ENCODE data around the gene LSM7. TPM values are rescaled to one million over a fixed set of nuclear protein-coding genes. Genes with fewer than 3 reads are reported as not detected.

The LSM7 gene
- total RNA-seq, 4 donors from 2014 or later = 57.2 to 140 (median 94.9) TPM

DNA sequence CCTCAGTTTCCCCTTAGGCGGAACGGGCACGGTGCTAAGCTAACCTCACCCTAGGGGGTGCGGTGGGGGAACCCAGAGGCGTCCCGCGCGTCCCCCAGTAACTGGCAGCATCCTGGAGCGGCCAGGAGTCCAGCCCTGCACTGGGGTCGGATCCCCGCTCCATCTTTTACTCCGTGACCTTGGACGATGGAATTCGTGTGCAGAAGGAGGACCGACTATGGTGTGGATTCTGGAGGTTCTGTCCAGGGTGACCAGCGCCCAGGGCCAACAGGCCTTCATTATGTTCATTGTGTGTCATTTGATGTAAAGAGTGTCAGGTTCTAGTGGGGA, 728 bp upstream of the LSM7 start:
- DNase-seq (ENCODE audit: low spot score in 2 of 2) = no peak
- H3K4me3 ChIP-seq (ENCODE audit: low read depth, poor library complexity, severe bottlenecking) = peak overlapping the region; percentile 76
- 0 to 2% methylated on average over 11 to 15 of the region's 16 CpGs for WGBS, 2 donors
- TF ChIP-seq, protein P1, sequence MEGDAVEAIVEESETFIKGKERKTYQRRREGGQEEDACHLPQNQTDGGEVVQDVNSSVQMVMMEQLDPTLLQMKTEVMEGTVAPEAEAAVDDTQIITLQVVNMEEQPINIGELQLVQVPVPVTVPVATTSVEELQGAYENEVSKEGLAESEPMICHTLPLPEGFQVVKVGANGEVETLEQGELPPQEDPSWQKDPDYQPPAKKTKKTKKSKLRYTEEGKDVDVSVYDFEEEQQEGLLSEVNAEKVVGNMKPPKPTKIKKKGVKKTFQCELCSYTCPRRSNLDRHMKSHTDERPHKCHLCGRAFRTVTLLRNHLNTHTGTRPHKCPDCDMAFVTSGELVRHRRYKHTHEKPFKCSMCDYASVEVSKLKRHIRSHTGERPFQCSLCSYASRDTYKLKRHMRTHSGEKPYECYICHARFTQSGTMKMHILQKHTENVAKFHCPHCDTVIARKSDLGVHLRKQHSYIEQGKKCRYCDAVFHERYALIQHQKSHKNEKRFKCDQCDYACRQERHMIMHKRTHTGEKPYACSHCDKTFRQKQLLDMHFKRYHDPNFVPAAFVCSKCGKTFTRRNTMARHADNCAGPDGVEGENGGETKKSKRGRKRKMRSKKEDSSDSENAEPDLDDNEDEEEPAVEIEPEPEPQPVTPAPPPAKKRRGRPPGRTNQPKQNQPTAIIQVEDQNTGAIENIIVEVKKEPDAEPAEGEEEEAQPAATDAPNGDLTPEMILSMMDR (IDR thresholded peaks at IDR 0.05) = no peak
- TF ChIP-seq POLR2A (IDR thresholded peaks at IDR 0.05) = no peak
- intact Hi-C loops (cut with DNase I; ENCODE audit: low total_unique reads) = no loop called here

DNA sequence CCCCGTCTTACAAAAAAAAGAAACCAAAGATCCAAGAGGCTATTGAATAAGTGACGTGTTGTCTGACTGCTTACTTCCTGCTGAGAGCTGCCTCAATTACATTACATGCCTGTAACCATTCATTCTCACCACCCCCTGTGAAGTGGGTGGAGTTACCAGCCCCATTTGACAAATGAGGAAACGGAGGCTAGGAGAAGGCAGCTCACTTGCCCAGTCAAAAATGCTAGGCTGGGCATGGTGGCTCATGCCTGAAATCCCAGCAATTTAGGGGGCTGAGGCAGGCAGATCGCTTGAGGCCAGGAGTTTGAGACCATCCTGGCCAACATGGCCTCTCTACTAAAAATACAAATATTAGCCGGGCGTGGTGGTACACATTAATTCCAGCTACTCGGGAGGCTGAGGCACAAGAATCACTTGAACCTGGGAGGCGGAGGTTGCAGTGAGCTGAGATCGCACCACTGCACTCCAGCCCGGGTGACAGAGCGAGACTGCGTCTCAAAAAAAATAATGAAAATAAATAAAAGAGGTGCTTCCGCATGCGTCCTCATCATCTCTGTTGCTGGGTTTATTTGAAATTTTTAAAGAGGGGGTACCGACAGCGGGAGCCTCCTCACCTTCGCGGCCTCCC, 499 bp downstream of the LSM7 start:
- WGBS, 2 donors = 1% methylated on average over 18 of the region's 18 CpGs
- intact Hi-C loops (cut with DNase I; ENCODE audit: low total_unique reads) = no loop called here
- TF ChIP-seq, protein P1 (IDR thresholded peaks at IDR 0.05) = no peak
- TF ChIP-seq POLR2A (IDR thresholded peaks at IDR 0.05) = no peak
- H3K4me3 ChIP-seq (ENCODE audit: low read depth, poor library complexity, severe bottlenecking) = peak overlapping the region; percentile 76
- peak in 1 of 2 donors; percentile 33 for DNase-seq (ENCODE audit: low spot score in 2 of 2)

- 86 to 93% methylated on average over 8 to 16 of the region's 16 CpGs for WGBS, 2 donors
- DNase-seq (ENCODE audit: low spot score in 2 of 2) = no peak
- intact Hi-C loops (cut with DNase I; ENCODE audit: low total_unique reads) = no loop called here
- H3K4me3 ChIP-seq (ENCODE audit: low read depth, poor library complexity, severe bottlenecking) = no peak overlapping the region
- TF ChIP-seq, protein P1 (IDR thresholded peaks at IDR 0.05) = no peak
- TF ChIP-seq POLR2A (IDR thresholded peaks at IDR 0.05) = no peak
These were observed 1.6 kb downstream of the LSM7 start for GRCh38 chr19:2326699-2327360.

GRCh38 chr19:2325281-2326046, 2.9 kb downstream of the LSM7 start:
- intact Hi-C loops (cut with DNase I; ENCODE audit: low total_unique reads) = no loop called here
- WGBS, 2 donors = 81 to 85% methylated on average over 28 to 29 of the region's 29 CpGs
- DNase-seq (ENCODE audit: low spot score in 2 of 2) = no peak
- TF ChIP-seq, protein P1 (IDR thresholded peaks at IDR 0.05) = no peak
- no peak for TF ChIP-seq POLR2A (IDR thresholded peaks at IDR 0.05)
- H3K4me3 ChIP-seq (ENCODE audit: low read depth, poor library complexity, severe bottlenecking) = no peak overlapping the region

DNA sequence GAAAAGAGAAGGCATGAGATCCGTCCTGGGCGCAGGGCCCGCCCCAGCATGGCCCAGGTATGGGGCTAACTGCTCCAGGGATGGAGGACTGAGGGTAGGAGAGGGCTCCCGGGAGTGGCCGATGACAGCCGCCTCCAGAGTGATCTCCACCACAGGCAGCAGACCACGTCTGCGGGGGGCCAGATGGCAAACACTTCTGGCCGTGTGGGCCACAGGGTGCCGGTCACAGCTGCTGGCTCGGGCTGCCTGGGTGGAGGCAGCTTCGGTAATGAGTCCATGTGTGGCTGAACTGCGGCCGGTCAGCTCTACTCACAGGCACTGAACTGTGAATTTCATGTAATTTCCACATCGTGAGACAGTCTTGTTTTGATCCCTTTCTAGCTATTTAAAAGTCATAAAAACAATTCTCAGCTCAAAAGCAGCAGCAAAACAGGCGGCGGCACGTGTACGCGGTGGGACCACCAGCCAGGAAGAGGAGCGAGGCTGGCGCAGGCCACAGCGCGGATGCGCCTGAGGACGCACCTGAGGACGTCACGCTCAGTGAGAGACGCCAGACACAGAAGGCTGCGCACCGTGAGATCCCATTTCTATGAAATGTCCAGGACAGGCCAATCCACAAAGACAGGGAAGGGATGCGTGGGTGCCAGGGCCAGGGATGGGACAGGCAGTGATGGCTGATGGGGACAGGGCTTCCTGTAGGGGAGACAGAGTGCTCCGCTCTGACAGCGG, 4.0 kb downstream of the LSM7 start:
- TF ChIP-seq, protein P1 (IDR thresholded peaks at IDR 0.05) = no peak
- TF ChIP-seq POLR2A (IDR thresholded peaks at IDR 0.05) = no peak
- H3K4me3 ChIP-seq (ENCODE audit: low read depth, poor library complexity, severe bottlenecking) = no peak overlapping the region
- intact Hi-C loops (cut with DNase I; ENCODE audit: low total_unique reads) = no loop called here
- DNase-seq (ENCODE audit: low spot score in 2 of 2) = no peak
- 86 to 88% methylated on average over 34 of the region's 34 CpGs for WGBS, 2 donors

Data from lower leg skin (tissue), 4 donors.